CD4-positive, alpha-beta T cell treated with Interleukin-1 beta for 1 hour (primary cell): Measurements from ENCODE around the gene FKBP14.
"Not testable (repeated sequence)": the region's sequence is repeated elsewhere in the genome, so short reads cannot be mapped to it uniquely, and the experiment has no call there.

Source experiments
- DNase-seq, 2 donors: peaks; one replicate each; pipeline ENCODE4 v3.0.0-alpha.2; 2020 to 2022

Gene FKBP14

GRCh38 chr7:29989257-29989995 is 37.1 kb downstream of the FKBP14 start, which contains the start of gene SCRN1:
TSS of gene SCRN1 (minus strand) at chr7:29989801. CDS start at chr7:29969067, 20,734 bp downstream.
- peak; percentile 6 to 46 for DNase-seq

- DNase-seq: peak; percentile 16 to 34
Observed at GRCh38 chr7:29988424-29989256, 37.9 kb downstream of the FKBP14 start.

- no peak for DNase-seq
Observed at GRCh38 chr7:29987811-29988317, 38.6 kb downstream of the FKBP14 start.

GRCh38 chr7:29987083-29987482 is 39.4 kb downstream of the FKBP14 start:
- DNase-seq: no peak

- no peak for DNase-seq
Observed at GRCh38 chr7:29980151-29980550, 46.4 kb downstream of the FKBP14 start.

GRCh38 chr7:29977886-29978651 is 48.4 kb downstream of the FKBP14 start:
- no peak for DNase-seq

- no peak for DNase-seq
Observed at GRCh38 chr7:29976673-29977415, 49.7 kb downstream of the FKBP14 start.

- DNase-seq: no peak
Observed at GRCh38 chr7:29976266-29976665, 50.2 kb downstream of the FKBP14 start.

- DNase-seq: no peak
Observed at GRCh38 chr7:29975561-29975960, 50.9 kb downstream of the FKBP14 start.

- no peak for DNase-seq
Observed at GRCh38 chr7:29974286-29974685, 52.2 kb downstream of the FKBP14 start.

GRCh38 chr7:29972315-29972669 is 54.2 kb downstream of the FKBP14 start:
- no peak for DNase-seq

GRCh38 chr7:29971566-29972314 is 54.8 kb downstream of the FKBP14 start:
- no peak for DNase-seq

GRCh38 chr7:29970158-29970557 is 56.3 kb downstream of the FKBP14 start:
- no peak for DNase-seq

GRCh38 chr7:29969738-29970137 is 56.8 kb downstream of the FKBP14 start:
- no peak for DNase-seq

GRCh38 chr7:29968683-29969395 is 57.7 kb downstream of the FKBP14 start:
- no peak for DNase-seq

- DNase-seq: no peak
Observed at GRCh38 chr7:29965030-29965429, 61.5 kb downstream of the FKBP14 start.

GRCh38 chr7:29962035-29962434 is 64.5 kb downstream of the FKBP14 start:
- no peak for DNase-seq

GRCh38 chr7:29961611-29962010 is 64.9 kb downstream of the FKBP14 start:
- not testable (repeated sequence) for DNase-seq
